Activated CD4-positive, alpha-beta T cell treated with anti-CD3 and anti-CD28 coated beads for 1 hour (primary cell): ENCODE data around the gene OVAAL.
"Not testable (repeated sequence)": the region's sequence is repeated elsewhere in the genome, so short reads cannot be mapped to it uniquely, and the experiment has no call there.

Source experiments
- DNase-seq: peaks from one replicate; pipeline ENCODE4 v3.0.0-alpha.2; 2020

The OVAAL gene

DNA sequence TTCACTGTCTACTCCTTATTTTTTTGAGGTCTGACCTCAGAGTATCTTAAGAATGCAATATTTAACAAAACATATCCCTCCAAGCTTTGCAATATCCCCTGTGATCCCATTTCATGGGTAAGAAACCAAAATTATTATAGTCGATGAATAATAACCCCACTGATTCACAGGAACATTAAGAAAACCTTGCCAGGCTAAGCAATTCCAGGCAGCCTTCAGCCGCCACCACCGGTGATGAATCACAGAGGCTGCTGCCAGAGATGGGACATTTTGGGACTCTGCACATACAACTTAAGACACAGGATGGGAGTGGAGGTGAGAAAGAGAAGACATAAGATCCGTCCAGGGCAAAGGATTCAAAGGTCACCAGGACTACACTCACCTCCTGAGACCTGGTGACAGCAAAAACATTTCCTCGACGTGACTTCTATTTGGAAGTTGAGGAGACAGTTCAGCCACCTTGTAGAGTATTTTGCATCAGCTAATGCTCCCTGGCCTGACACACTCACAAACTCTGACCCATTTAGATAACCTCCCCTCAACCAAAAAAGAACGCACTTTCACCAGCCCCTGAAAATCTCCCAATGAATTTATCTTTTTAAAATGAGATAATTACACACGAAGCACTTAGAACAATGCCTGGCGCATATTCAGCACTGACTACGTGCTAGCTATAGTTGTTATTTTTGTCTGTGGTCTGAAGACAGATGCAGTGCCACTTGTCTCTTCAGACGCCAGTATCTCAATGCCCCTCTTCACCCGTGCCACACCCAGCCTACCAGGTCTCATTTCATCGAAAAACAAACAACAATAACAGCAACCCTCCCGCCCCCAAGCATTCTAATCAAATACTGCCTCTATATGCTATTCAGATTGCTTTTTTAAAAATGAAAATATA is 17.8 kb upstream of the OVAAL start:
- DNase-seq, result no peak

DNA sequence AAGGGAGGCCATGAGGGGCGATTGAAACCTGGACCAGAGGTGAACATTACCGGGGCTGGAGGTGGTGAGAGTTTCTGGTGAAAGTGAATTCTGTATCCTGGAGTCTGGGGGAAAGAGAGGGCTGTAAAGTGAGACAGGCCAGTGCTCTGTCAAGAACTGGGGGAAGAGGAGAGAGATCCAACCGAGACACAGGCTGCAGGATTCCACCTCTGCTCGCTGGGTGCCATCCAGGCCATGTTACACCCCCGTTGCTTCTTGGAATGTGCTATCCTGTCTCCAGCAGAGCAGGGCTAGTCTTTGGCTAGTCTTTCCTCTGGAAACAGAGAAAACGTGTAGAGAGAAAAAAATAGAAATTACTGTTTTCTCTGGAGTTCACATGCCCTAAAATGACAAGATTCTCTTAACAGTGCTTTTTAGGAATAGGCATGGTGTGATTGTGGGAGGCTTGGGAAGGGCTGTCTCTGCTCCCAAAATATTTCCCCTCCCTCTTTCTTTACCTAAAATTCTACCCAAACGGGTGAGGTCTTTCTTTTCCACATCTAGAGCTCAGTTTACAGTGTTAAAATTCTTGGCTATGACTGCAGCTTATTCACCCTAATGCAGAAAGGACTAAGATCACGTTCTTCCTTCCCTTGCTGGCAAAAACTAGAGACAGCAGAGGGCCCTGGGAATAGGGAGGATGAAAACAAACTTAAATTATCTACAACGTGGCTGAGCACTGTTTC is 16.5 kb upstream of the OVAAL start:
- no peak for DNase-seq

GRCh38 chr1:180542838-180543145 is 16.0 kb upstream of the OVAAL start:
- no peak for DNase-seq

DNA sequence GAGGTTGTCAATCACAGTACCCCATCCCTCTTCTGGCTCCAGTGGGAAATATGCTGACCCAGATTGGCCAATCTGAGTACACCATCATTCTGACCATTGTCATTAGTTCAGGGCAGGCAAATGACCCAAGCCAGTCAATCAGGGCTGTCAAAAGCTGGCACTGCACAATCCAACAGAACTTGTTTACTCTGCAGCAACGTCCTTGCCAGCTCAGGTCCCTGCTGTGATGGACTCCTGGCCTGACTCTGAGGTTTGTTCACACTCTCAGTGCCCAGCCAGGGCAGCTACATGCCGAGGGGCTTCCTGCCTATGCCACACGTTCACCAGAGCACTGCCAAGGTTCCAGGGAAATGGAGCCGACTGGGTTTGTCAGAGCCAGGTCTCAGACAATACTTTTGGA is 14.7 kb upstream of the OVAAL start:
- DNase-seq, result no peak

DNA sequence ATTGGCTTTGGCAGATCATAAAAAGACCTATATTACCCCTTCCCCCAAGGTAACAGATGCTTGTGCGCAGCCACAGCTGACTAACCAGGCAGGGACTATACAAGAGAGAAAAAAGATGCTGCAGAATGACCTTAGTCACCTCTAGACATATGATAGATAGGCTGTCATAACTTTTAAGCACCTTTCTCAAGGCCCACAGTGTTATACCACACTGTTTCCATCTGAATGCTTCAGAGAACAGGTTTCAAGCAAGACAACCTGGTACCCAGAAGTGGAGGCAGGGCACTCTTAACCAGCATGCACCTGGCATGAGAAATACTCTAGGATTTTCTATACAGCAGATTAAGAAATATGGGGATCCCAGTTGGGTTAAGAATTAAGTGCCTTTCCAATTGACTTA is 12.8 kb upstream of the OVAAL start:
- DNase-seq, result no peak

DNA sequence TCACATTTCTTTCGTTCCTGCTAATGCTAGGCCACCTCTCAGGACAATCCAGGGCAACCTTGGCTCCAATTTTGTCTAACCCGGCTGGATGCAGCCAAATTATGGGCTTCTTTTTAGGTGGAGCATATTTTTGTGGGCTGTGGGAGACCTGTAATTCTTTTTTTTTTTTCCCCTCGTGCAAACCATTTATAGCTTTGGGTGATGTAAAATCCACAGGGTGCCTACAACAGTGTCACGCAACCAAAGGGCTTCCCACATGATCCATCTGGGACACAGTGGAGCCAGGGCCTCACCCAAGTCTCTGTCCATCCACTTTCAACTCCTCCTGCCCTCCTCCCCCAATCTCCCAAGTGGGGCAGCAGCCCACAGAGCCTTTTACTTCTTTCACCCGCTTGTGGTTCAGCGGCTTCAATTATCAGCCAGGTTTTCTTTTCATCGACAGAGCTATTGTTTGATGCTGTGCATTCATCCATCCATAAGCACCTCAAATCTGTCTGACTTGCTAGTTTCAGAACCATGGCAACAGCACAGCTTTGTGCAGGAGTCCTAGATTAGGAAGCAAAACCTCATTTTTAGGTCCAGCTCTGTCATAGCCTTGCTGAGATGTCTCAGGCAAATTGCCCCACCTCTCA is 10.0 kb upstream of the OVAAL start:
- DNase-seq, result no peak

GRCh38 chr1:180549770-180550169 is 9.0 kb upstream of the OVAAL start:
- not testable (repeated sequence) for DNase-seq

GRCh38 chr1:180550241-180550640 is 8.5 kb upstream of the OVAAL start:
- no peak for DNase-seq

DNA sequence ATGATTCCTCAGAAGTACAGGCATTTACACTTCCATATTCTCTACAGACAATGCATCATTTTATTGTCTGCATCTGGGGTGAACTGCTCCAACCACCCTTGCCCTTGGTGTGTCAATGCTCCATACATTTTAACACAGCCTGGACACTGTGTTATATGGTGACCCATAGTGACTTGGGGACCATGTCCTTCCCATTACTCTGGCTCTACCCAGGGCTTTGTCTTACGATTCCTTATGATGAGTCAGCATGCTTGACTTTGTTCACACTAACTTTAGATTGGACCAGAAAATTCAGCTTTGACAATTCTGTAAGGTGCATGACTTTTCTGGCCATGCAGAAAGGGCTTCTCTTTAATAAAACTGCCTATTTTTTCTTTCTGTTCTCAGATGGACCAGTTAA is 6.8 kb upstream of the OVAAL start:
- DNase-seq, result no peak

DNA sequence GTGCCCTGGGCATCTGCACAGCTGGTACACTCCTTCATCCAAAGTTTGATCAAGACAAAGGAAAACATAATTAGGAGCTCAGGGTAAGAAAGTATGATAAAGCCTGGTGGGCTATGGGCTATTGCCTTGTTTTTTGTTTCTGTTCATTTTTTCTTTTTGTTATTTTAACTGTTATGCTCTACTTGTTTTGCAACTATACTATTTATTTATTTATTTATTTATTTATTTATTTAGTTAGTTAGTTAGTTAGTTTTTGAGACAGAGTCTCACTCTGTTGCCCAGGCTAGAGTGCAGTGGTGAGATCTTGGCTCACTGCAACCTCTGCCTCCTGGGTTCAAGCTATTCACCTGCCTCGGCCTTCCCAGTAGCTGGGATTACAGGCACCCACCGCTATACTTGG is 5.7 kb upstream of the OVAAL start:
- DNase-seq, result not testable (repeated sequence)

GRCh38 chr1:180555411-180555810 is 3.4 kb upstream of the OVAAL start:
- no peak for DNase-seq

GRCh38 chr1:180560200-180560867 is 1.6 kb downstream of the OVAAL start:
- no peak for DNase-seq

DNA sequence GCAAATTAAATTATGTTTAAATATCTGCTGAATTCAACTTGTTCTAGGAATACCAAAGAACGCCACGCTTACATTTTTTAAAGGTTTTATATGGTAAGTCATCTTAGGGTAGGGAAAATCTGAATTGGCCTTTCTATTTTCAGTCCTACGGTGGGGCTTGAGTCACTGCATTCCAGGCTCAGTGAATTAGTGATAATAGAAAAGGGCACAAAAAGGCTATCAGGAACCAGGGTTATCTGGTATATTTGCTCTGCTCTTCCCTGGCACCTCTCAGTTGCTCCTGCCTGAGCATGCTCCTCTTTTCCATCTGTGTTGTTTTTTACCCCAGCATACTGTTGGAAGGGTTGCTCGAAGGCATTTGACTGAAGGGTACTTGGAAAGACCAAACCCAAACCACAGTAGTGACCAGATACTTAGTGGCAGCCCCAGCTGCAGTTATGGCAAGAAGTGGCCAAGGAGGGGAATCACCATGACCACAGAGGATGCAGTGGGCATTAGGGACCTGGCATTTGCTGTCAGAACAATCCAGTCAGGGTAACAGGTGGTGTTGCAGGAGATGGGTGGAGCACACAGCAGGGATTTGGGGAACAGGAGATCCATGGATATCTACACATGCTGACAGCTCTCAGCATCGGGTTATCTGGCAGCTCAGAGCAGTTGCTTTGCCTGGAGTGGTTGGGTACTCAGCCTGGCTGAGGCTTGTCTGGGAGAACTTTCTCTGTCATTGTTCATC is 2.3 kb downstream of the OVAAL start:
- no peak for DNase-seq

DNA sequence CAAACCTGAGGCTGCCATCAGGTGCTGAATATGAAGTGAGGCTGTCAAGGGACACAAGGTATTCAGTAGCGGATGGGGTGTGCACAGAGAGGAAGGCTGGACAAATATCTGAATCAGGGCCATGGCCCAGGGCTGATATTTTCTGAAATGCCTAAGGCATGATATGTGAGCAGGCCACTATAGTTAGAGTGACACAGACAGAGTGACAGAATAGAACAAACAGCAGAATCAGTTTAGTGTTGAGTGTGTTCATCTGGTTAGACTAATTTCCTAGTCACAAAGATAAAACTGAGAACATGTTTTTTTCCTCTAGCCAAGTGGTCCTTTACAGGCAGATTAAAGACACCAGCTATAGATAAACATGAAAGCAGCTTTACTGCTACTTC is 3.9 kb downstream of the OVAAL start:
- DNase-seq, result no peak

GRCh38 chr1:180563026-180563827 is 4.5 kb downstream of the OVAAL start:
- DNase-seq, result no peak

- DNase-seq, result no peak
Measured at GRCh38 chr1:180565121-180565871, 6.5 kb downstream of the OVAAL start.

GRCh38 chr1:180566026-180566425 is 7.3 kb downstream of the OVAAL start:
- DNase-seq, result no peak

GRCh38 chr1:180566495-180566894 is 7.7 kb downstream of the OVAAL start:
- no peak for DNase-seq

GRCh38 chr1:180567654-180568053 is 8.9 kb downstream of the OVAAL start:
- DNase-seq, result no peak

- no peak for DNase-seq
Measured at GRCh38 chr1:180568184-180568583, 9.4 kb downstream of the OVAAL start.
